Measurements from ENCODE around the gene SRPX2.

DNA sequence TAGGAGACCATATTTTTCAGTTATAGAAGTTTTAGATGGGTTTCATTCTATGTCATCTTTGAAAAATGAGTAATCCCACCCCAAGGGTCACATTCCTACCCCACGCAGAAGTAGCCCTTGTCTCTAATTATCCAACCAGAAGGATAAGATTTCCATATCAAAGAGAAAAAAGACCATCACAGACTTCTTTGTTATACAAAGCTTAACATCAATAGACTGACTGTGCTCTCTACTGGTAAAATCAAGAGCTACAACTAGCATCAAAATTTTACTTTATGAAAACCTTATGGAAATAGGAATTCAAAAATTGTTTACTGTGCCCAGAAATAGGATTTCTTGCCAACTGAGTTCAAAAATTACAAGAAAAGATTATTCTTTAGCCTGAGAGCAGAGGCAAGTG lies 34.4 kb upstream of the SRPX2 start:
- TF ChIP-seq, protein P1, sequence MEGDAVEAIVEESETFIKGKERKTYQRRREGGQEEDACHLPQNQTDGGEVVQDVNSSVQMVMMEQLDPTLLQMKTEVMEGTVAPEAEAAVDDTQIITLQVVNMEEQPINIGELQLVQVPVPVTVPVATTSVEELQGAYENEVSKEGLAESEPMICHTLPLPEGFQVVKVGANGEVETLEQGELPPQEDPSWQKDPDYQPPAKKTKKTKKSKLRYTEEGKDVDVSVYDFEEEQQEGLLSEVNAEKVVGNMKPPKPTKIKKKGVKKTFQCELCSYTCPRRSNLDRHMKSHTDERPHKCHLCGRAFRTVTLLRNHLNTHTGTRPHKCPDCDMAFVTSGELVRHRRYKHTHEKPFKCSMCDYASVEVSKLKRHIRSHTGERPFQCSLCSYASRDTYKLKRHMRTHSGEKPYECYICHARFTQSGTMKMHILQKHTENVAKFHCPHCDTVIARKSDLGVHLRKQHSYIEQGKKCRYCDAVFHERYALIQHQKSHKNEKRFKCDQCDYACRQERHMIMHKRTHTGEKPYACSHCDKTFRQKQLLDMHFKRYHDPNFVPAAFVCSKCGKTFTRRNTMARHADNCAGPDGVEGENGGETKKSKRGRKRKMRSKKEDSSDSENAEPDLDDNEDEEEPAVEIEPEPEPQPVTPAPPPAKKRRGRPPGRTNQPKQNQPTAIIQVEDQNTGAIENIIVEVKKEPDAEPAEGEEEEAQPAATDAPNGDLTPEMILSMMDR (IDR thresholded peaks at IDR 0.05): peak in 1 of 4 experiments; percentile 22
- no peak for TF ChIP-seq POLR2A (IDR thresholded peaks at IDR 0.05)

Measured in uterus (tissue), 2 donors.